ENCODE results near the gene HIPK2. TPM values are rescaled to one million over a fixed set of nuclear protein-coding genes. Genes with fewer than 3 reads are reported as not detected.
"Not testable (repeated sequence)": the region's sequence is repeated elsewhere in the genome, so short reads cannot be mapped to it uniquely, and the experiment has no call there.

The HIPK2 gene
- total RNA-seq, 1 experiment from 2014 or later, result 64.3 TPM

DNA sequence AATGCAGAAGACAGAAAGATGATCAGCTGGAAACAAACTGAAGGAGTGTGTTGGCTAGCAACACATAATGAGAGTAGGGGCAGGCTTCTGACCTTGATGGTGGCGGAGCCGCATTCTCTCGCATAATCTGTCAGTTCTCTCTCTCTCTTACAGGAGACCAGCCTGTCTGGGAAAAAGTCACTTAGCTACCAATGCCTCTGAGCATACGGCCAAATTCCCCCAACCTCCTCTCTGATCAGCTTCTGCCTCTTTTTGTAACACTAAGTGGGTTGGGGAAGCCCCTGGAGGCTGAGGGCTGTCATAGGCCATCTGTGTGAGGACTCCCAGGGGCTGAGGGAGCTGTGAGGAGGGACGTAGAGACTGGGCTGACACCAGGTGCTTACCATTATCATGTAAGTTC, 104.6 kb downstream of the HIPK2 start:
- BruUV-seq (replicated peaks), result no TSS peak

DNA sequence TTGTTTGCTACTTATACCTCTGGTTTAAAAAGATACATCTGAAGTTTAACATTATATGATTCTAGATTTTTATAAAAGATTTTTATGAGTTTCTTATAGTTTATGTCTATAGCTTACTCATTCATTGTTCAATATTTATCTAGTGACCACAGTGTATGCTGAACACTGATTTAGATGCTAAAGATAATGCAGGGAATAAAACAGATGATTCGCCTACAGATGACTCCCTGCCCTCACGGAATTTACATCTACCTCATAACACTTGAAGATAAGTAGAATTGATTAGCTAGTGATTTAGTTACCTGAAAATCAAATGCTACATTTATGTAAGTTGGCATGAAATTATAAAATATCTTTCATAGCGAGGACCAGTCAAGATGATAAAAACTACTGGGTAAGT, 105.8 kb downstream of the HIPK2 start:
- intact Hi-C loops (cut with micrococcal nuclease), result no loop called here
- ChIA-PET POLR2A (interaction anchor here (0.9 to 3.3 kb wide), 6 partner anchors 9 to 99 kb away, joined by 3 to 19 read pairs (median 7); no protein-coding TSS in a partner anchor), CTCF (interaction anchor here (0.6 to 2.3 kb wide), 5 partner anchors 22 to 108 kb away, joined by 3 to 9 read pairs (median 3); no protein-coding TSS in a partner anchor)
- no peak for DNase-seq (ENCODE audit: unreplicated experiment)
- Mint-ChIP-seq H3K9me3 (ENCODE audit: unreplicated experiment) (no peaks in the 10 kb centered on the region), H3K4me1 (ENCODE audit: insufficient read depth, unreplicated experiment) (peaks cover 39% of the 10 kb centered on the region), H3K4me3 (ENCODE audit: unreplicated experiment) (no peak overlapping the region), H3K36me3 (ENCODE audit: insufficient read depth, unreplicated experiment) (peaks cover 25% of the 10 kb centered on the region), H3K27me3 (ENCODE audit: insufficient read depth, unreplicated experiment) (no peaks in the 10 kb centered on the region), H3K27ac (ENCODE audit: low read depth, unreplicated experiment) (peak overlapping the region; percentile 85)
- TF ChIP-seq, protein P1, sequence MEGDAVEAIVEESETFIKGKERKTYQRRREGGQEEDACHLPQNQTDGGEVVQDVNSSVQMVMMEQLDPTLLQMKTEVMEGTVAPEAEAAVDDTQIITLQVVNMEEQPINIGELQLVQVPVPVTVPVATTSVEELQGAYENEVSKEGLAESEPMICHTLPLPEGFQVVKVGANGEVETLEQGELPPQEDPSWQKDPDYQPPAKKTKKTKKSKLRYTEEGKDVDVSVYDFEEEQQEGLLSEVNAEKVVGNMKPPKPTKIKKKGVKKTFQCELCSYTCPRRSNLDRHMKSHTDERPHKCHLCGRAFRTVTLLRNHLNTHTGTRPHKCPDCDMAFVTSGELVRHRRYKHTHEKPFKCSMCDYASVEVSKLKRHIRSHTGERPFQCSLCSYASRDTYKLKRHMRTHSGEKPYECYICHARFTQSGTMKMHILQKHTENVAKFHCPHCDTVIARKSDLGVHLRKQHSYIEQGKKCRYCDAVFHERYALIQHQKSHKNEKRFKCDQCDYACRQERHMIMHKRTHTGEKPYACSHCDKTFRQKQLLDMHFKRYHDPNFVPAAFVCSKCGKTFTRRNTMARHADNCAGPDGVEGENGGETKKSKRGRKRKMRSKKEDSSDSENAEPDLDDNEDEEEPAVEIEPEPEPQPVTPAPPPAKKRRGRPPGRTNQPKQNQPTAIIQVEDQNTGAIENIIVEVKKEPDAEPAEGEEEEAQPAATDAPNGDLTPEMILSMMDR (IDR thresholded peaks at IDR 0.05; ENCODE audit: unreplicated experiment), result no peak
- no TSS peak for BruUV-seq (replicated peaks)

More for the DNA sequence above, 104.6 kb downstream of the HIPK2 start:
- Mint-ChIP-seq H3K27me3 (ENCODE audit: insufficient read depth, unreplicated experiment) (no peaks in the 10 kb centered on the region), H3K4me3 (ENCODE audit: unreplicated experiment) (no peak overlapping the region), H3K4me1 (ENCODE audit: insufficient read depth, unreplicated experiment) (peaks cover 34% of the 10 kb centered on the region), H3K9me3 (ENCODE audit: unreplicated experiment) (no peaks in the 10 kb centered on the region), H3K27ac (ENCODE audit: low read depth, unreplicated experiment) (peak overlapping the region; percentile 85), H3K36me3 (ENCODE audit: insufficient read depth, unreplicated experiment) (peaks cover 29% of the 10 kb centered on the region)
- ChIA-PET CTCF (interaction anchor here (0.6 to 2.3 kb wide), 7 partner anchors 14 to 329 kb away, joined by 3 to 9 read pairs (median 4); no protein-coding TSS in a partner anchor), POLR2A (interaction anchor here (1.1 to 3.3 kb wide), 9 partner anchors 8 to 101 kb away, joined by 3 to 19 read pairs (median 6); no protein-coding TSS in a partner anchor)
- peak; percentile 23 for DNase-seq (ENCODE audit: unreplicated experiment)
- TF ChIP-seq, protein P1 (IDR thresholded peaks at IDR 0.05; ENCODE audit: unreplicated experiment), result no peak
- intact Hi-C loops (cut with micrococcal nuclease), result no loop called here

DNA sequence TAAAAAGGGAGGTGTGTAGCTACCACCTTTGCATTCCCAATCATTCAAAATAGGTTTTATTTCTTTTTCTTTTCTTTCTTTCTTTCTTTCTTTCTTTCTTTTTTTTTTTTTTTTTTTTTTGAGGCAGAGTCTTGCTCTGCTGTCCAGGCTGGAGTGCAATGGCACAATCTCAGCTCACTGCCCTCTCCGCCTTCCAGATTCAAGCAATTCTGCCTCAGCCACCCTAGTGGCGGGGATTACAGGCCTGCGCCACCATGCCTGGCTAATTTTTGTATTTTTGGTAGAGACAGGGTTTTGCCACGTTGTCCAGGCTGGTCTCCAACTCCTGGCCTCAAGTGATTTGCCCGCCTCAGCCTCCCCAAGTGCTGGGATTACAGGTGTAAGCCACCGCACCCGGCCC, 107.1 kb downstream of the HIPK2 start:
- Mint-ChIP-seq H3K4me1 (ENCODE audit: insufficient read depth, unreplicated experiment) (peaks cover 33% of the 10 kb centered on the region), H3K36me3 (ENCODE audit: insufficient read depth, unreplicated experiment) (peaks cover 22% of the 10 kb centered on the region)
- intact Hi-C loops (cut with micrococcal nuclease); DNase-seq (ENCODE audit: unreplicated experiment); H3K9me3 Mint-ChIP-seq (ENCODE audit: unreplicated experiment); H3K27ac Mint-ChIP-seq (ENCODE audit: low read depth, unreplicated experiment); POLR2A ChIA-PET; H3K27me3 Mint-ChIP-seq (ENCODE audit: insufficient read depth, unreplicated experiment); H3K4me3 Mint-ChIP-seq (ENCODE audit: unreplicated experiment); BruUV-seq (replicated peaks): not testable (repeated sequence)
- CTCF ChIA-PET, result interaction anchor here (0.6 kb wide), 1 partner anchor 203 kb away, joined by 3 read pairs; no protein-coding TSS in a partner anchor

DNA sequence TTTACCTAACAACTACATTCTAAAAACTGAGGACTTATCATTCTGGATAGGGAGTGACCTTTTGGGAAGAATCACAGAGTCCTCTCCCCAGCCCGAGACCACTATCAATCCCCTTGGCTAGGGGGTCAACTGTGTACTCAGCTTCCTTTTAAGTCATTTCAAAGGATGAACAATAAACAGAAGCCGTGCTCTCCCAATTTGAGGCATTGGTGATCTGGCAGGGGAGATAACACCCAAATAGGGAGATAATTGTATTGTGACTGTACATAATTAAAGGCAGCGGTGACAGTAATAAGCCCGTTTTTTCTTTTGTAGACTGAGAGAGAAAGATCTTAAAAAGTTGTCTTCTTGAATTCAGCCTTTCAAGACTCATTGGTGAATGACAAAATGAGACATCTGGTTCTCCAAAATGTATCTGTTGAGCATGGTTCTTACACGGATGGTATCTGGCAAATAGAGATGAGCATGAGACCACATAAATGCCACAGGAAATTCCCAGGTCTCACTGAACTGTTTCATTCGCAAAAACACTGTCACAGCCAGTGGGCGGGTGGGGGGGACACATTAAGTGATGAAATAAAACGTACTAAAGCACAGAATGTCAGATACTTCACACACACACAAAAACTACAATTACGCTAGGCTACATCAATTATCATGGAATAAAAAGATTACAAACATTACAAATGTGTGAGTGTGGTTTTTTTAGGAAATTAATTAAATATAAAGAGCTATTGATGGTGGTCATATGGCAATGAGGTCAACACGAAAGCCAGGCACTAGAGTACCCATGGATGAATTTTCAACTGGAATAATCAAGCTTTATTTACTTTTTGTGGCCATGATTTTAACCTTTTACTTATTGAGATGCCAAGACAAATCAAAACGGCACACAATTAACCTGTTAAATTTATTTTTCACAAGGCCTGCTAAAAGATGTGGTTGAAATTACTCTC, 108.4 kb downstream of the HIPK2 start:
- H3K9me3 Mint-ChIP-seq (ENCODE audit: unreplicated experiment), result no peaks in the 10 kb centered on the region
- ChIA-PET CTCF (no interaction called here), POLR2A (interaction anchor here (1.5 kb wide), 1 partner anchor 8 kb away, joined by 4 read pairs; no protein-coding TSS in a partner anchor)
- TF ChIP-seq, protein P1 (IDR thresholded peaks at IDR 0.05; ENCODE audit: unreplicated experiment), result no peak
- H3K4me1 Mint-ChIP-seq (ENCODE audit: insufficient read depth, unreplicated experiment), result peaks cover 25% of the 10 kb centered on the region
- no peaks in the 10 kb centered on the region for H3K27me3 Mint-ChIP-seq (ENCODE audit: insufficient read depth, unreplicated experiment)
- intact Hi-C loops (cut with micrococcal nuclease), result no loop called here
- H3K36me3 Mint-ChIP-seq (ENCODE audit: insufficient read depth, unreplicated experiment), result peaks cover 15% of the 10 kb centered on the region
- H3K27ac Mint-ChIP-seq (ENCODE audit: low read depth, unreplicated experiment), result peak overlapping the region; percentile 75
- no TSS peak for BruUV-seq (replicated peaks)
- H3K4me3 Mint-ChIP-seq (ENCODE audit: unreplicated experiment), result no peak overlapping the region
- DNase-seq (ENCODE audit: unreplicated experiment), result no peak
